Tibial nerve (tissue), 4 donors: ENCODE data around the gene AAMP.
A peak's percentile ranks its signal among the peaks of the same experiment; 100 is the strongest.

Experiments
- CTCF ChIP-seq, 5 experiments: fragments of 200-600 bp in 3 of 5; fragments of 450-650 bp in 2 of 5; sonication (generic) in 3 of 5; IDR thresholded peaks; one replicate each; pipeline ENCODE4 v1.5.1; 2016 to 2019; ENCODE audit warnings: antibody characterized with exemption in 5 of 5, mild to moderate bottlenecking in 3 of 5, moderate library complexity in 2 of 5
- EP300 ChIP-seq, 2 donors: sonication (generic); formaldehyde crosslinking; IDR thresholded peaks; one replicate each; pipeline ENCODE4 v1.6.1; 2017; ENCODE audit warnings: antibody characterized with exemption in 2 of 2, mild to moderate bottlenecking in 1 of 2

DNA sequence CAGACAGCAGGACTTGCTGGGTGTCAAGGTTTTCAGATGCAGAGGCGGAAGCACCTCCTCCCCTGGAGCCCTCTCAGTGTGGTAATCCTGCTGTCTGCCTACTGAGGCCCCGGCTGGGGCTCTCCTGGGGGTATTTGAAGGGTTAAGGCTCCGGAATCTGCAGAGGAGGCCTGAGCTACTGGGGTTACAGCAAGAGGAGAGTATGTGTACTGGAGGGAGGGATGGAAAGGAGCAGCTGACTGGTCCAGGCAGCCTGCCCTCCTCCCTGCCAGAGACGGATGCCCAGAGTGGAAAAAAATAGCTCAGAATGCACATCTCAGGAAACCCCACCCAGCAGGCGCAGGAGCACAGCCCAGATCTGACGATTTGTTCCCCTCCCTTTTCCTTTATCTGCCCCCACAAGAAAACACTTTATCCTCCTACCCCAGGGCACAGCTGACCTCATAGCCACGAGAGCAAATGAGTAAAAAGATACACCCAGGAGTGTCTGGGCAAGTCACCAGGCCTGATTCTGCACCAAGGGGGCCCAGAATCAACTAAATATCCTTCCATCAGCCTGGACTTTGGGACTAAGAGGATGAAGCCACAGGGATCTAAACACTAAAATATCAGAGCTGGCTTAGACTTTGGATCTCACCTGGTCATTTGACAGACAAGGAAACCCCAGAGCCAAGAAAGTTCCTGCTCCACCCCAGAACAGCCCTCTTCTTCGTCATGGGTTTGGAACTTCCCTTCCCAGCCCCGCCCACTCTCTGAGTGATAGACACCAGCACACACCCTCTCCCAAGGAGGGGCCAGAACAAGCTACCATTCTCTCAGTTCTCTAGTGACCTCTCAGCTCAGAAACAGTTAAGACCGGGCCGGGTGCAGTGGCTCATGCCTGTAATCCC lies 16.9 kb upstream of the AAMP start:
- TF ChIP-seq EP300 (IDR thresholded peaks at IDR 0.05) (peak; percentile 70 to 92), CTCF (IDR thresholded peaks at IDR 0.05) (peak in 2 of 5 experiments; percentile 6 to 26)
